ENCODE results near the gene TCP1.

Gene TCP1

DNA sequence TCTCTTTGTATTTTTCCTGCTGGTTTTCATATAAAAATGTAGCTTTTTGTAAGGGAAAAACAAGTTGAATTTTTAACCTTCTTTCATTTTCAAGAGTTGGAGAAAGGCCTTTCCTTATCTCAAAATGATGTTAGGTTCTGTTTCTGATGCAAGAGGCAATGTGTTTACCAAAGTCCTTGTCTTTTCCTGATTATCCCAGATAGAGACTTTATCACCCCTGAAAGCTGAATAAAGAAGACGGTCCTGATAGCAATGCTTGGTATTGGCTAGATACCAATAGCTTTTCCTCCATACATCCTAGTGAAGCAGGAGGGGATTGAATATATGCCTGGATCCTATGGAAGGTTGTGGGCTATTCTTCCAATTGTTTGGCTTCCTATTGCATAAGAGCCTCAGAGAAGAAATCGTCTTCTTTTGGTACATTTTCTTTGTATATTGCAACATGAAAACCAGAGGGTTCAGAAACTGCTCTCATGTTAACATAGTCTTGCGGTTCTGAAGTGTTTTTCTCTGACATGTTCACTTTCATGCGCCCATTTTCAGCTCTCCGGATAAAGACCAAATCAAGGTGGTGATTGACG, 16.1 kb upstream of the TCP1 start:
- Histone ChIP-seq H3K4me2 (ENCODE audit: low read depth, low read length) (no peak overlapping the region), H3K79me2 (ENCODE audit: low read length) (no peaks in the 10 kb centered on the region), H2AFZ (ENCODE audit: low read length) (no peak overlapping the region), H3K9me2 (replicated peaks; ENCODE audit: insufficient read depth, low read length) (no peaks in the 10 kb centered on the region), H3K9me3 (replicated peaks; ENCODE audit: insufficient read depth, low read length) (no peaks in the 10 kb centered on the region), H3F3A (ENCODE audit: insufficient read depth, low read length) (no peaks in the 10 kb centered on the region), H3K27me3 (replicated peaks; ENCODE audit: insufficient read depth, low read length) (no peaks in the 10 kb centered on the region), H3K9ac (ENCODE audit: low read length) (no peak overlapping the region), H3K4me3 (ENCODE audit: low read length) (no peak overlapping the region), H4K20me1 (ENCODE audit: insufficient read depth, low read length) (no peaks in the 10 kb centered on the region), H3K27ac (ENCODE audit: low read length) (no peak overlapping the region), H3K4me1 (ENCODE audit: low read length) (peaks cover 11% of the 10 kb centered on the region), H3K36me3 (replicated peaks; ENCODE audit: insufficient read depth, low read length) (no peaks in the 10 kb centered on the region)
- no peak for DNase-seq
- no peak for TF ChIP-seq EZH2phosphoT487 (IDR thresholded peaks at IDR 0.05; ENCODE audit: low read length)
- TF ChIP-seq, protein P1, sequence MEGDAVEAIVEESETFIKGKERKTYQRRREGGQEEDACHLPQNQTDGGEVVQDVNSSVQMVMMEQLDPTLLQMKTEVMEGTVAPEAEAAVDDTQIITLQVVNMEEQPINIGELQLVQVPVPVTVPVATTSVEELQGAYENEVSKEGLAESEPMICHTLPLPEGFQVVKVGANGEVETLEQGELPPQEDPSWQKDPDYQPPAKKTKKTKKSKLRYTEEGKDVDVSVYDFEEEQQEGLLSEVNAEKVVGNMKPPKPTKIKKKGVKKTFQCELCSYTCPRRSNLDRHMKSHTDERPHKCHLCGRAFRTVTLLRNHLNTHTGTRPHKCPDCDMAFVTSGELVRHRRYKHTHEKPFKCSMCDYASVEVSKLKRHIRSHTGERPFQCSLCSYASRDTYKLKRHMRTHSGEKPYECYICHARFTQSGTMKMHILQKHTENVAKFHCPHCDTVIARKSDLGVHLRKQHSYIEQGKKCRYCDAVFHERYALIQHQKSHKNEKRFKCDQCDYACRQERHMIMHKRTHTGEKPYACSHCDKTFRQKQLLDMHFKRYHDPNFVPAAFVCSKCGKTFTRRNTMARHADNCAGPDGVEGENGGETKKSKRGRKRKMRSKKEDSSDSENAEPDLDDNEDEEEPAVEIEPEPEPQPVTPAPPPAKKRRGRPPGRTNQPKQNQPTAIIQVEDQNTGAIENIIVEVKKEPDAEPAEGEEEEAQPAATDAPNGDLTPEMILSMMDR (IDR thresholded peaks at IDR 0.05; ENCODE audit: low read length): no peak
- TF ChIP-seq EZH2 (optimal IDR thresholded peaks at IDR 0.05; ENCODE audit: low read depth, low read length): no peak

DNA sequence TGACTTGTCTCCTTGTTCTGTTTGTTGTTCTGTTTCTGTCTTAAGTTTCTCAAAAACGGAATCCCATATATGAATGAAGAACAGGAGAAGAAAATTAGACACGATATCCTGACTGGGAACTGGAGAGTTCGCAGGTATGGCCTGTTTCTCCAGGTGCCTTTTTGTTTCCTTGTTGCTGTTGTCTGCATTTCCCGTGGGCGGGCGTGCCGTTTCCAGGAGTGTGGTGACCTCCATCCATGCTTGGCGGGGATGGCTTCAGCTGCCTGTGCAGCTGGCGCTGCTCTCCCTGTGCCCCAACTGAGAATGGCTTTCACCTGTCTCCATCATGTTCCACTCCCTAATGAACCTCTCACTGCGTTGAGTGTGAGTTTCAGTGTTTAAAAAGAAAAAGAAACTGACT, 15.1 kb upstream of the TCP1 start:
- Histone ChIP-seq H3K4me3 (ENCODE audit: low read length) (no peak overlapping the region), H3K9me3 (replicated peaks; ENCODE audit: insufficient read depth, low read length) (no peaks in the 10 kb centered on the region), H3K4me1 (ENCODE audit: low read length) (peaks cover 8% of the 10 kb centered on the region), H3F3A (ENCODE audit: insufficient read depth, low read length) (no peaks in the 10 kb centered on the region), H3K27me3 (replicated peaks; ENCODE audit: insufficient read depth, low read length) (no peaks in the 10 kb centered on the region), H3K36me3 (replicated peaks; ENCODE audit: insufficient read depth, low read length) (no peaks in the 10 kb centered on the region), H3K4me2 (ENCODE audit: low read depth, low read length) (no peak overlapping the region), H3K9ac (ENCODE audit: low read length) (no peak overlapping the region), H2AFZ (ENCODE audit: low read length) (no peak overlapping the region), H4K20me1 (ENCODE audit: insufficient read depth, low read length) (no peaks in the 10 kb centered on the region), H3K79me2 (ENCODE audit: low read length) (no peaks in the 10 kb centered on the region), H3K27ac (ENCODE audit: low read length) (no peak overlapping the region), H3K9me2 (replicated peaks; ENCODE audit: insufficient read depth, low read length) (no peaks in the 10 kb centered on the region)
- no peak for TF ChIP-seq EZH2phosphoT487 (IDR thresholded peaks at IDR 0.05; ENCODE audit: low read length)
- DNase-seq: no peak

DNA sequence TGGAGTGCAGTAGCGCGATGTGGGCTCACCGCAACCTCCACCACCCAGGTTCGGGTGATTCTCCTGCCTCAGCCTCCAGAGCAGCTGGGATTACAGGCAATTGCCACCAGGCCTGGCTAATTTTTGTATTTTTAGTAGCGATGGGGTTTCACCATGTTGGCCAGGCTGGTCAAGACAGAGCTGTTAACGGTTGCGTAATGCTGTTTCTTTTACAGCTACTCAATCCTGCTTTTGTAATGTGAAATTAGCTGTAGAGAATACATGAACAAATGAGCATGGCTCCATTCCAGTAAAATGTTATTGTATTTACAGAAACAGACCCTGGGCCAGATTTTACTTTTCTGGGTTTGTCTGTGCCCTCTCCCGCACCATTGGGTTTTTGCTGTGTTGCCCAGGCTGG, 12.5 kb upstream of the TCP1 start:
- TF ChIP-seq EZH2phosphoT487 (IDR thresholded peaks at IDR 0.05; ENCODE audit: low read length) (no peak), EZH2 (optimal IDR thresholded peaks at IDR 0.05; ENCODE audit: low read depth, low read length) (no peak)
- TF ChIP-seq, protein P1 (IDR thresholded peaks at IDR 0.05; ENCODE audit: low read length): no peak
- Histone ChIP-seq H3K4me3 (ENCODE audit: low read length) (no peak overlapping the region), H3K9ac (ENCODE audit: low read length) (no peak overlapping the region), H2AFZ (ENCODE audit: low read length) (no peak overlapping the region), H3K4me2 (ENCODE audit: low read depth, low read length) (no peak overlapping the region), H3K27me3 (replicated peaks; ENCODE audit: insufficient read depth, low read length) (no peaks in the 10 kb centered on the region), H3K9me2 (replicated peaks; ENCODE audit: insufficient read depth, low read length) (no peaks in the 10 kb centered on the region), H3K27ac (ENCODE audit: low read length) (no peak overlapping the region), H3K9me3 (replicated peaks; ENCODE audit: insufficient read depth, low read length) (no peaks in the 10 kb centered on the region), H3F3A (ENCODE audit: insufficient read depth, low read length) (no peaks in the 10 kb centered on the region), H3K4me1 (ENCODE audit: low read length) (no peaks in the 10 kb centered on the region), H3K36me3 (replicated peaks; ENCODE audit: insufficient read depth, low read length) (no peaks in the 10 kb centered on the region), H4K20me1 (ENCODE audit: insufficient read depth, low read length) (no peaks in the 10 kb centered on the region), H3K79me2 (ENCODE audit: low read length) (no peaks in the 10 kb centered on the region)
- DNase-seq: no peak

DNA sequence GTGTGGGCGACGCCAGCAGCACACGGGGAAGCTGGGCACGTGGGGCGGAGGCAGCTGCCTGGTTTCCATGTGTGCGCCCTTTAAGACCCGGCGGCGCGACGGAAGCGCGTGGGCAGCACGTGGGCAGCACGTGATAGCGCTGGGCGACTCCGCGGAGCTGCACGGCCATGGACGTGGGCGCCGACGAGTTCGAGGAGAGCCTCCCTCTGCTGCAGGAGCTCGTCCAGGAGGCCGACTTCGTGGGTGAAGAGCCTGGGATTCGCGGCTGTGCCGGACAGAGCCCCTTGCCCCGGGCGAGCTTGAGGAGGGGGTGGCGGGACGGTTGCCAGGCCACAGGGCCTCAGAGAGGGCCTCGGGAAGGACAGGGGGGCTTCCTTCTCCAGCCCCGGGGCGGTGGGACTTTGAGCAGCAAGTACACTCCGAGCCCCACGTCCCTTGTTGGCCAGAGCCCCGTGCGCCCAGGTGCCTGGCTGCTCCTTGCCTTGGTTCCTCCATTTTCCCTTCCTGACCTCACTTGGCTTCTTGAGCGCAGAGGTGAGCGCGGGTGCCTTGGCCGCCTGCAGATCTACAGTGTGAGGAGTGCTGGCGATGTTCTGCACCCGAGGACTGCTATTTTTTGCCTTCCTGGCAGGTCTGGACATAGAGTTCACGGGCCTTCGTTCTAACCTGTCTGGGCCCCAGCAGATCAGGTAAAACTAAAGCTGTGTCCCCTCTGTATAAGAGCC, 10.9 kb upstream of the TCP1 start, which contains the start of gene PNLDC1:
Gene PNLDC1 (plus strand): TSS at position 136 of the 725 bp plus-strand sequence. CDS start 32 bp downstream, at position 168.
- no peak for DNase-seq
- no peak within 1 kb of the TSS for H2AFZ ChIP-seq (ENCODE audit: low read length)
- H3K9me3 ChIP-seq (replicated peaks; ENCODE audit: insufficient read depth, low read length): no peaks in the 10 kb centered on the region
- no peak within 1 kb of the TSS for H3K4me3 ChIP-seq (ENCODE audit: low read length)
- H3K79me2 ChIP-seq (ENCODE audit: low read length): no peaks in the 10 kb centered on the region
- H3K9me2 ChIP-seq (replicated peaks; ENCODE audit: insufficient read depth, low read length): no peaks in the 10 kb centered on the region
- no peaks in the 10 kb centered on the region for H3F3A ChIP-seq (ENCODE audit: insufficient read depth, low read length)
- H3K4me1 ChIP-seq (ENCODE audit: low read length): no peaks in the 10 kb centered on the region
- no peaks in the 10 kb centered on the region for H3K27me3 ChIP-seq (replicated peaks; ENCODE audit: insufficient read depth, low read length)
- no peak within 1 kb of the TSS for H3K27ac ChIP-seq (ENCODE audit: low read length)
- H3K9ac ChIP-seq (ENCODE audit: low read length): no peak within 1 kb of the TSS
- H4K20me1 ChIP-seq (ENCODE audit: insufficient read depth, low read length): no peaks in the 10 kb centered on the region
- no peak within 1 kb of the TSS for H3K4me2 ChIP-seq (ENCODE audit: low read depth, low read length)
- TF ChIP-seq, protein P1 (IDR thresholded peaks at IDR 0.05; ENCODE audit: low read length): no peak
- no peak for TF ChIP-seq EZH2phosphoT487 (IDR thresholded peaks at IDR 0.05; ENCODE audit: low read length)
- no peaks in the 10 kb centered on the region for H3K36me3 ChIP-seq (replicated peaks; ENCODE audit: insufficient read depth, low read length)
